PFSK-1 (cell line): ENCODE results near the gene KAZN.

ENCODE experiments used
- POLR2AphosphoS5 ChIP-seq: IDR thresholded peaks from 2 replicates; pipeline ENCODE4 v1.6.1; 2012; ENCODE audit warnings: low read depth, mild to moderate bottlenecking, control low read depth, low read length, moderate library complexity
- REST ChIP-seq, 2 experiments: IDR thresholded peaks; 2 replicates each; pipeline versions ENCODE4 v1.6.1 to v1.8.0; 2011 to 2012; ENCODE audit warnings: low read depth in 2 of 2, low read length in 2 of 2, control low read depth in 1 of 2, inconsistent platforms in 1 of 2, mild to moderate bottlenecking in 1 of 2, moderate library complexity in 1 of 2; ENCODE audit not compliant: insufficient read depth in 1 of 2
- TAF1 ChIP-seq: IDR thresholded peaks from 2 replicates; pipeline ENCODE4 v1.6.1; 2012; ENCODE audit warnings: low read length, control low read depth, borderline replicate concordance; ENCODE audit not compliant: insufficient read depth

GRCh38 chr1:14677292-14677971 lies 78.9 kb downstream of the KAZN start:
- TF ChIP-seq POLR2AphosphoS5, result no peak
- TF ChIP-seq TAF1, result no peak
- TF ChIP-seq REST (IDR thresholded peaks at IDR 0.05; ENCODE audit: insufficient read depth in 1 of 2, low read depth in 2 of 2, low read length in 2 of 2), result no peak
